NCI-H2227 treated with DMSO at 0.1 percent for 48 hours (cell line): ENCODE measurements around the gene CDH11.

ENCODE experiments used
- DNase-seq: peaks from one replicate; lab custom pipeline; 2025; lab: John Stamatoyannopoulos, UW

The CDH11 gene

DNA sequence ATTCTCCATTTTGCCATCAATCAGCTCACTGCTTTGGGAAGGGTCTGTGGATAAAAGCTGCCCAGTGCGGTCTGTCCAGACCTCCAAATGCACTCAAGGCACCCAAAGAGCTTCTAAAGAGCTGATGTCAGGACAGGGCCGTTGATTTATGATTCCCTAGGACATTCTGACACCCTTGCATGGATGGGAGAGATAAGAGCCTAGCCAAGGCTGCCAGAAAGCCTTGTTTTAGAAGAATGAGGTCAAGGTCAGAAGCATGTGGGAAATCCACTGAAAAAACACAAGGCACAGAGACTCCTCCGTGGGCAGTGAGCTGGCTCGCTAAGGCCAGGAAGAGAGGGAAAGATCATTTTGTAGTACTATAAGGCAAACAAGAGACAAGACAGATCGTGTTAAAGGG lies 214.0 kb downstream of the CDH11 start:
- DNase-seq: no peak

- DNase-seq: no peak
Measured at GRCh38 chr16:64903770-64904169, 218.1 kb downstream of the CDH11 start.

DNA sequence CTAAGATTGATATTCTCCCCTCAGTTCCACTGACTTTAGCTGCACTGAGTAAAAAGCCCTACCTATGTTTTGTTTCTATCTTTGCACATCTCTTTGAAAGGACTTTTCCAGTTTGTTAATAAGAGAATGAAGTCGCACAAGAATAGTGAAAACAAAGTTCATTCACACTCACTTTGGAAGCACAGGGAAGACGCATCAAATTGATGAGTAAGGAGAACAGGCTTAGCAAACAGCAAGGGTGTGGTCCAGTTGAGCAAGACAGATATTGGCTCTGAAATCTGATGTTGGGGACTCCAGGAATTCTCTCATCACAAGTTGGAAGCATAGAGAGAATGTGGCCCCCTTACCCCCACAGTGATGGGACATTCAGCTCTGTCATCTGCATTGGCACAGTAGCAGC lies 221.3 kb downstream of the CDH11 start:
- DNase-seq: no peak

GRCh38 chr16:64900019-64900418 lies 221.8 kb downstream of the CDH11 start:
- DNase-seq: no peak

GRCh38 chr16:64898159-64898558 lies 223.7 kb downstream of the CDH11 start:
- no peak for DNase-seq
